Lung (tissue), 12 donors: Measurements from ENCODE around the gene ESCO1. TPM values are rescaled to one million over a fixed set of nuclear protein-coding genes. Genes with fewer than 3 reads are reported as not detected.
"Not testable (repeated sequence)": the region's sequence is repeated elsewhere in the genome, so short reads cannot be mapped to it uniquely, and the experiment has no call there.

Source experiments
- ATAC-seq: fragments of 200-7000 bp; cut with Tn5 transposase; one replicate; pipeline ENCODE4 v1.9.1; 2020; ENCODE audit warnings: moderate number of reproducible peaks; ENCODE audit not compliant: insufficient read depth, low FRiP score
- DNase-seq, 3 donors: peaks; one replicate each; pipeline ENCODE4 v3.0.0-alpha.2; 2013 to 2017
- H3K27ac ChIP-seq, 2 donors: one replicate each; pipeline ENCODE4 v1.5.1; 2013; ENCODE audit warnings: mild to moderate bottlenecking in 2 of 2, moderate library complexity in 2 of 2, control low read depth in 1 of 2, inconsistent platforms in 1 of 2, low read depth in 1 of 2, low read length in 1 of 2
- H3K27me3 ChIP-seq, 3 donors: one replicate each; pipeline ENCODE4 v1.5.1; 2013; ENCODE audit warnings: low read length in 2 of 3; ENCODE audit not compliant: control insufficient read depth in 3 of 3, insufficient read depth in 3 of 3
- H3K36me3 ChIP-seq, 4 donors: one replicate each; pipeline ENCODE4 v1.5.1; 2013; ENCODE audit warnings: low read length in 4 of 4, mild to moderate bottlenecking in 1 of 4, moderate library complexity in 1 of 4; ENCODE audit not compliant: control insufficient read depth in 4 of 4, insufficient read depth in 4 of 4
- H3K4me1 ChIP-seq, 5 donors: one replicate each; pipeline ENCODE4 v1.5.1; 2013; ENCODE audit warnings: low read length in 5 of 5, mild to moderate bottlenecking in 2 of 5, moderate library complexity in 1 of 5; ENCODE audit not compliant: control insufficient read depth in 5 of 5, insufficient read depth in 5 of 5
- H3K4me3 ChIP-seq: one replicate; pipeline ENCODE4 v1.5.1; 2013; ENCODE audit warnings: mild to moderate bottlenecking, control low read depth, moderate library complexity
- H3K9ac ChIP-seq, 2 donors: one replicate each; pipeline ENCODE4 v1.5.1; 2013; ENCODE audit warnings: low read length in 2 of 2, control low read depth in 1 of 2; ENCODE audit not compliant: insufficient read depth in 1 of 2
- H3K9me3 ChIP-seq, 4 donors: one replicate each; pipeline ENCODE4 v1.5.1; 2013; ENCODE audit warnings: low read length in 3 of 4, mild to moderate bottlenecking in 1 of 4, moderate library complexity in 1 of 4; ENCODE audit not compliant: control insufficient read depth in 4 of 4, insufficient read depth in 3 of 4
- WGBS, 2 donors: extraction: QIAGEN DNeasy Blood & Tissue Kit; methylation state at CpG; one replicate each; pipeline ENCODE4 v1.1.7; 2013; 5-methylcytosine and 5-hydroxymethylcytosine counted together
- polyA plus RNA-seq, 2 donors: library from polyadenylated mRNA; stranded (reverse); fragments of 200-250 nt; gene quantifications; one replicate each; pipeline ENCODE4 v1.2.1, GENCODE V29; 2013
- total RNA-seq, 2 donors: library from RNA; depleted of rRNA in 1 of 2; stranded (reverse); fragments of >200 nt in 1 of 2; gene quantifications; one replicate each; pipeline ENCODE4 v1.2.1, GENCODE V29; 2014 to 2021
- TF ChIP-seq, protein P1 (sequence below): IDR thresholded peaks from 2 replicates; pipeline ENCODE4 v1.5.1; 2012; ENCODE audit warnings: mild to moderate bottlenecking; ENCODE audit errors: control extremely low read depth, extremely low read depth
- donor health status: control.
- donor health status: control.
- donor health status: Bipolar disorder and iron deficiency.
- donor health status: healthy.
- donor health status: DM: yes; HTN: yes; CAD: no.

ESCO1 gene
- total and polyA plus RNA-seq, 4 donors: 7.7 to 28.2 (median 12.7) TPM

DNA sequence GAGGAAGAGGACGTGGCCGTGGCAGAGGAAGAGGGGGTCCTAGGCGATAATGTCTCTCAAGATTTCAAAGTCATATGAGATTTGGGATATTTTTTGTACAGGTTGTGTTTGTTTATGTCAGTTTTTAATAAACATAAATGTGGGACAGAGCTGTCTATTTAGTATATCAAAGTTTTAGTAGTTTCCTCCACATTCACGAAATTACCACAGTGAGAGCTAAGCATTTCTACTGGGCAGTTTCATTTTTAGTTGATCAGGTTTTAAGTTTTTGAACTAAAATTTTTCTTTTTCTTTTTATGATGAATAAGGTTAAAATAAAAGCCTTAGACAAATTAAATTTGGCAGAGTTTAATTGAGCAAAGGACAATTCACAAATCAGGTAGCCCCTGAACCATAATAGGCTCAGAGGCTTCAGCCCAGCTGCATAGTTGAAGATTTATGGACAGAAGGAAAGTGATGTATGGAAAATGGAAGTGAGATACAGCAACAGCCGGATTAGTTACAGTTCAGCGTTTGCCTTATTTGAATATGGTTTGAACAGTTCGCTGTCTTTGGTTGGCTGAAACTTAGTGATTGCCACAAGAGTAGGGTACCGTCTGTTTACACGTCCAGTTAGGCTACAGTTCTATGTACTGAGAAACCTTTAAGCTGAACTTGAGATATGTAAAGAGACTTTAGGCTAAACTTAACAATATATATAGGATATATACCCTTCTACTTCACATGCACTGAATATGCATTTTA, 28.8 kb upstream of the ESCO1 start:
- TF ChIP-seq, protein P1, sequence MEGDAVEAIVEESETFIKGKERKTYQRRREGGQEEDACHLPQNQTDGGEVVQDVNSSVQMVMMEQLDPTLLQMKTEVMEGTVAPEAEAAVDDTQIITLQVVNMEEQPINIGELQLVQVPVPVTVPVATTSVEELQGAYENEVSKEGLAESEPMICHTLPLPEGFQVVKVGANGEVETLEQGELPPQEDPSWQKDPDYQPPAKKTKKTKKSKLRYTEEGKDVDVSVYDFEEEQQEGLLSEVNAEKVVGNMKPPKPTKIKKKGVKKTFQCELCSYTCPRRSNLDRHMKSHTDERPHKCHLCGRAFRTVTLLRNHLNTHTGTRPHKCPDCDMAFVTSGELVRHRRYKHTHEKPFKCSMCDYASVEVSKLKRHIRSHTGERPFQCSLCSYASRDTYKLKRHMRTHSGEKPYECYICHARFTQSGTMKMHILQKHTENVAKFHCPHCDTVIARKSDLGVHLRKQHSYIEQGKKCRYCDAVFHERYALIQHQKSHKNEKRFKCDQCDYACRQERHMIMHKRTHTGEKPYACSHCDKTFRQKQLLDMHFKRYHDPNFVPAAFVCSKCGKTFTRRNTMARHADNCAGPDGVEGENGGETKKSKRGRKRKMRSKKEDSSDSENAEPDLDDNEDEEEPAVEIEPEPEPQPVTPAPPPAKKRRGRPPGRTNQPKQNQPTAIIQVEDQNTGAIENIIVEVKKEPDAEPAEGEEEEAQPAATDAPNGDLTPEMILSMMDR: no peak
- peaks cover 10 to 29% (median 21%) of the 10 kb centered on the region in 4 donors for H3K36me3 ChIP-seq
- ATAC-seq: no peak

DNA sequence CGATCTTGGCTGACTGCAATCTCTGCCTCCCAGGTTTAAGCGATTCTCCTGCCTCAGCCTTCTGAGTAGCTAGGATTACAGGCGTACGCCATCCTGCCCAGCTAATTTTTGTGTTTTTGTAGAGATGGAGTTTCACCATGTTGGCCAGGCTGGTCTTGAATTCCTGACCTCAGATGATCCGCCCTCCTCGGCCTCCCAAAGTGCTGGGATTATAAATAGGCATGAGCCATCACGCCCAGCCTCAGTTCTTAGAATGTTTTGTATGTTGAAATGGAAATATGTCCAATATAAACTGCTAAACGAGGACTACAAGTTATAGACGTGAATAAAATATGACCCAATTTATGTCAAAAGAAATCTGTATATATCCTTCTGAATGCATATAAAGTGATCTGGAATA, 21.1 kb upstream of the ESCO1 start:
- H3K4me3 ChIP-seq, ATAC-seq, DNase-seq, H3K9ac ChIP-seq, H3K4me1 ChIP-seq, H3K27me3 ChIP-seq, H3K27ac ChIP-seq, H3K9me3 ChIP-seq: not testable (repeated sequence)
- WGBS, 2 donors: 92 to 96% methylated on average over 9 of the region's 9 CpGs
- peaks cover 15 to 24% (median 19%) of the 10 kb centered on the region in 4 donors for H3K36me3 ChIP-seq

More for the DNA sequence above, 28.8 kb upstream of the ESCO1 start:
- Histone ChIP-seq H3K9ac (no peak overlapping the region), H3K27me3 (no peaks in the 10 kb centered on the region), H3K27ac (no peak overlapping the region), H3K4me3 (no peak overlapping the region), H3K9me3 (no peaks in the 10 kb centered on the region), H3K4me1 (no peaks in the 10 kb centered on the region)
- no peak for DNase-seq
- WGBS, 2 donors: 74 to 75% methylated on average over 9 of the region's 9 CpGs

DNA sequence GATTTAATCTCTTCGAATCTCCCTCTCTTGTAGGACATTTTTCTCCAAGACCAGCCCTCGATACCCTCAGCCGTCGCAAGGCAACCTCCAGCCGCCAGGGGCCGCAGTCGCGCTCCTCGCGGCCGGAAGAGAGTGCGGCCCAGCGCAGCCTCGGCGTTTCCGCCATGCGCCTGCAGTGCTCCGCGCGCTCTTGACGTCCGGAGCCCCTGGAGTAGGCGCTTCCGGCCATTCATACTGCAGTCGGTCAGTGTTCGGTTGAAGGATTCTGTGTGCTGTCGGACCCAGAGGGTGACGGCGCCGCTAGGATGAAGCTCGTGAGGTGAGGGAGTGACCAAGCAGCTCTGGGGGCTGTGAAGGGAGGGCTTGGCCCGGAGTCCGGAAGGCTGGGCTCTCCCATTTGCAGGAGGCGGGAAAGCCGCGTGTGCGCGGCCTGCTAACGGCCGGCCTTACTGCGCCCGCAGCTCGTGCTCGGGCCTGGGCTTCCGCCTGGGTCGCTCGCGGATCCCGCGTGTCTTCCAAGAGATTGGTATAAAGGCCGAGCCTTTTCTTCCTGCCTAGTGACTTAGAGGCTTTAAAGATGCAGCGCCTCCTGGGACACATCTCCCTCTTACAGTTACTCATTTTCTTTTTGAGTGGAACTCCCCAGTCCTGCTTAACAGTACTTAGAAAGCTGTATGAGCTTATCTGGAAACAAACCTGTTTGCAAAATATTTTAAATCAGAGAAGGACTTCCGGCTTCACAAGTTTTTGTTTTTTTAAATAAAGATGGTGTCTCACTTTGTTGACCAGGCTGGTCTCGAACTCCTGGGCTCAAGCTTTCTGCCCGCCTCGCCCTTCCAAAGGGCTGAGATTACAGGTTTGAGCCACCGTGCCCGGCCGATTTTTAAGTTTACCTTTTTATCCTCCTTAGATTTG, 11.9 kb upstream of the ESCO1 start, which contains the start of gene SNRPD1:
SNRPD1 (plus strand) TSS at position 190 of the 915 bp plus-strand sequence; CDS start at position 306, 116 bp downstream.
- DNase-seq: peak; percentile 93 to 96 (median 93)
- H3K9ac ChIP-seq: peak within 1 kb of the TSS; percentile 7 to 87
- TF ChIP-seq, protein P1: peak; percentile 93
- peak within 1 kb of the TSS; percentile 74 to 92 for H3K27ac ChIP-seq
- peaks cover 0 to 16% (median 5%) of the 10 kb centered on the region in 4 donors for H3K36me3 ChIP-seq
- H3K4me3 ChIP-seq: peak within 1 kb of the TSS; percentile 96
- no peaks in the 10 kb centered on the region for H3K27me3 ChIP-seq
- 1% methylated on average over 58 to 59 of the region's 59 CpGs for WGBS, 2 donors
- H3K9me3 ChIP-seq: no peaks in the 10 kb centered on the region
- peaks cover 0 to 11% (median 5%) of the 10 kb centered on the region in 5 donors for H3K4me1 ChIP-seq
- ATAC-seq: peak; percentile 100

DNA sequence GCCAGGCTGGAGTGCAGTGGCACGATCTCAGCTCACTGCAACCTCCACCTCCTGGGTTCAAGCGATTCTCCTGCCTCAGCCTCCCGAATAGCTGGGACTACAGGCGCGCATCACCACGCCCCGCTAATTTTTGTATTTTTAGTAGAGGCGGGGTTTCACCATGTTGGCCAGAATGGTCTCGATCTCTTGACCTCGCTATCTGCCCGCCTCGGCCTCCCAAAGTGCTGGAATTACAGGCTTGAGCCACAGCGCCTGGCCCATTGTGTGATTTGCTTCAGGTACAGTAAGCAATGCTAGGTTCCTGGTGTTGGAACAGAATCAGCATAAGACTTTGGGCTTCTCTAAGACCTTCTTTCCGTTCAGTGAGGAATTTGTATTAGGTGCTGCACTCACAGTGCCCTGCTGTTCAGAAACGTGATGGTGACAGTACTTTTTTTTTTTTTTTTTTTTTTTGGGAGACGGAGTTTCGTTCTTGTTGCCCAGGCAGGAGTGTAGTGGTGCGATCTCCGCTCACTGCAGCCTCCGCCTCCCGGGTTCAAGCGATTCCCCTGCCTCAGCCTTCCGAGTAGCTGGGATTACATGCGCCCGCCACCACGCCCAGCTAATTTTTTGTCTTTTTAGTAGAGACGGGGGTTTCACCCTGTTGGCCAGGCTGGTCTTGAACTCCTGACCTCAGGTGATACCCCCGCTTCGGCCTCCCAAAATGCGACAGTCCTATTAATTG, 11.1 kb upstream of the ESCO1 start:
- not testable (repeated sequence) for H3K4me3 ChIP-seq, H3K9ac ChIP-seq, ATAC-seq, H3K27me3 ChIP-seq, H3K9me3 ChIP-seq
- peaks cover 0 to 12% (median 1%) of the 10 kb centered on the region in 4 donors for H3K36me3 ChIP-seq
- peaks cover 0 to 11% (median 5%) of the 10 kb centered on the region in 5 donors for H3K4me1 ChIP-seq
- WGBS, 2 donors: 61% methylated on average over 27 to 30 of the region's 30 CpGs
- peak overlapping the region; percentile 29 to 92 for H3K27ac ChIP-seq
- DNase-seq: peak; percentile 15 to 39 (median 38)
